22Rv1 (cell line): ENCODE results near the gene CRYBA1.

ENCODE experiments used
- H3K27ac ChIP-seq: fragments of 450-650 bp; 2 replicates; pipeline ENCODE4 v1.5.1; 2017
- ZFX ChIP-seq: fragments of 450-650 bp; IDR thresholded peaks from 2 replicates; pipeline ENCODE4 v1.6.1; 2017; ENCODE audit warnings: antibody characterized with exemption, borderline replicate concordance
- TF ChIP-seq, protein P1 (sequence below): fragments of 450-650 bp; IDR thresholded peaks from 2 replicates; pipeline ENCODE4 v1.5.1; 2017; ENCODE audit warnings: mild to moderate bottlenecking

The CRYBA1 gene

DNA sequence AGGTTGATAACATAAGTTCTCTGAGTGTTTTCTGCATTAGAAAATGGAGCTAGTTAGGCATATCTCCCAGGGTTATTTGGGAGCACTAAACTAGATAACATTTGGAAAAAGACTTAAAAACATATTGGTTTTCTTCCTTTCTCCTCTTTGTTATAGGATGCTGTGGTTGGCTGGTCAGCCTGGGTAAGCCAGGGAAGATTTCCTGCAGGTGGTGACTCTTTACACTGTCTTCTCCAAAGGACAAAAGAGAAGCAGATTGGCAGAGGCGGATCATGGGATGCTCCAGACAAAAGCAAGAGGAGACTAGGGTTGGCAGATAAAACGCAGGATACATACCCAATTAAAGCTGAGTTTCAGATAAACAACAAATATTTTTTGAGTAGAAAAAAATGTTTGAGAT lies 6.2 kb upstream of the CRYBA1 start:
- no peak for TF ChIP-seq ZFX
- TF ChIP-seq, protein P1, sequence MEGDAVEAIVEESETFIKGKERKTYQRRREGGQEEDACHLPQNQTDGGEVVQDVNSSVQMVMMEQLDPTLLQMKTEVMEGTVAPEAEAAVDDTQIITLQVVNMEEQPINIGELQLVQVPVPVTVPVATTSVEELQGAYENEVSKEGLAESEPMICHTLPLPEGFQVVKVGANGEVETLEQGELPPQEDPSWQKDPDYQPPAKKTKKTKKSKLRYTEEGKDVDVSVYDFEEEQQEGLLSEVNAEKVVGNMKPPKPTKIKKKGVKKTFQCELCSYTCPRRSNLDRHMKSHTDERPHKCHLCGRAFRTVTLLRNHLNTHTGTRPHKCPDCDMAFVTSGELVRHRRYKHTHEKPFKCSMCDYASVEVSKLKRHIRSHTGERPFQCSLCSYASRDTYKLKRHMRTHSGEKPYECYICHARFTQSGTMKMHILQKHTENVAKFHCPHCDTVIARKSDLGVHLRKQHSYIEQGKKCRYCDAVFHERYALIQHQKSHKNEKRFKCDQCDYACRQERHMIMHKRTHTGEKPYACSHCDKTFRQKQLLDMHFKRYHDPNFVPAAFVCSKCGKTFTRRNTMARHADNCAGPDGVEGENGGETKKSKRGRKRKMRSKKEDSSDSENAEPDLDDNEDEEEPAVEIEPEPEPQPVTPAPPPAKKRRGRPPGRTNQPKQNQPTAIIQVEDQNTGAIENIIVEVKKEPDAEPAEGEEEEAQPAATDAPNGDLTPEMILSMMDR = no peak
- no peak overlapping the region for H3K27ac ChIP-seq

DNA sequence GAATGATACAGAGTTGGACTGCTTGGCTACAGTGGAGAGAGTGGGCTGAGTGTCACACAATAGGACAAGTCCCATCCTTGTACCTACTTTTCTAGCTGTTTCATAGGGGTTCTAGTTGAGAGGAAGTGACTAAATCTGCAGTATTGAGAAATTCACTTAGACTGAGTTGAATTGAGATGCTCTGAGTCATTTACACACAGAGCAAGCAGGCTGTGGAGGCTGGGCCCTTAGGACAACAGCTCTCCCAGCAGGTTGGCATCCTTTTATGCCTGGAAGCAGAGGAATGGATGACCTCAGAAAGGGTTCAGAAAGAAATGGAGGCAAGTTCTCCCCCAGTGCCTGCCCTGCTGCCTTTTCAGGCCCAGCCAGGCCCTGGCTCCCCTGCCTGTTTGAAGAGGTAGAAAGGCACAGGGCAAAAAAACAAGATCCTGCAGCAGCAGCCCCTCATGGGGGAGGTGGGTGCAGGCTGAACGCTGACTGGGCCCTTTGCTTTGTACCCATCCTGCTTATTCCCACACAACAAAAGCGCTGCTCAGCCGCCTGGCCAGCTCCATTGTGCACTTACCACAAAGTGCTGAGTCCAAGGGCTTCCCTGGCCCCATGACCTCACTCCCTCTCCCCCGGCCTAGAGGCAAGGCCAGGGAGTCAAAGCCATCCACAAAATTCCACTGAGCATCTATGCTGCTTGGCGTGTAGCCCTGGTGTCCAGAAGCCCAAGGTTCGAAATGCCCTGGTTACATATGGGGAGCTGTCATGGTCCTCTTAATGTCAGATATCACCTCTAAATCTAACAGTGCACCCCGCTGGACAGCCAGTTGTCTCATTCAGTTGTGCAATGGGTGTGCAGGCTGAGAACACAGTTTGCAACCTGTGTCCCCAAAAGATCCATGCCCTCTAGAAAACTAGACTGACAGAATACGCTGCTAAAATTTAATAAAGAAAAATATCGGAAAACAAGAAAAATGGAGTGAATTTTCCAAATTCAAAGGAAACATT lies 5.4 kb upstream of the CRYBA1 start:
- H3K27ac ChIP-seq = no peak overlapping the region

DNA sequence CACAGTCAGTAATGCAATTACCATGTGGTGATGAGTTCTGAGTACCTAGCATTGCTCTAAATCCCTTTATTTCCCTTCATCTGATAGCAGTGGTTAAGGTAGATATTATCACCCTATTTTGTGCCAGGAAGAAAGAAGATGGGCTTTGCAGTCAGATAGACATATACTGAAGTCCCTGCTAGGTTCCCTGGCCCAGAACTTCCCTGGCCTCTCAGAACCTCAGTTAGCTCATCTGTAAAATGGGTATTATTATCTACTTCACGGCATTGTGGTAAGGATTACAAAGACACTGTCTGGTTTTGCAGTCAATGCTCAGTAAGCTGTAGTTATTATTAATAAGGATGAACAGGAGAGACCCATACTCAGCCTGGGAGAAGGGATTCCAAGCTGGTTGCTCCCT lies 4.6 kb upstream of the CRYBA1 start:
- no peak for TF ChIP-seq ZFX
- TF ChIP-seq, protein P1 = no peak
- H3K27ac ChIP-seq = no peak overlapping the region

More for the DNA sequence above, 5.4 kb upstream of the CRYBA1 start:
- no peak for TF ChIP-seq ZFX
- TF ChIP-seq, protein P1 = no peak

DNA sequence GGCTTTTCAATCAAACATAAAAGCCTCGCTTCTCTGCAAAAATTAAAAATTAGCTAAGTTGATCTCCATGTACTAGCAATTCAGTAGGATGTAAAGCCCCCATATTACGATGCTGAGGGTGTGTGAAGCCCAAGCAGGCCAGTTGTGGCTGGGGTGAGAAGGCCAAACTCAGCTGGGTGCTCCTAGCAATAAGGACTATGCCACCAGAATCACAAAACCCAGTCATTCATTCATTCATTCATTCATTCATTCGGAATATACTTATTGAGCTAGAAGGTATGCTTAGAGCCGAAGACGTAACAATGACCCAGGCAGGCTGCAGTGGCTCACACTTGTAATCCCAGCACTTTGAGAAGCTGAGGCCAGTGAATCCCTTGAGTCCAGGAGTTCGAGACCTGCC lies 3.9 kb upstream of the CRYBA1 start:
- H3K27ac ChIP-seq = no peak overlapping the region
- TF ChIP-seq, protein P1 = no peak

DNA sequence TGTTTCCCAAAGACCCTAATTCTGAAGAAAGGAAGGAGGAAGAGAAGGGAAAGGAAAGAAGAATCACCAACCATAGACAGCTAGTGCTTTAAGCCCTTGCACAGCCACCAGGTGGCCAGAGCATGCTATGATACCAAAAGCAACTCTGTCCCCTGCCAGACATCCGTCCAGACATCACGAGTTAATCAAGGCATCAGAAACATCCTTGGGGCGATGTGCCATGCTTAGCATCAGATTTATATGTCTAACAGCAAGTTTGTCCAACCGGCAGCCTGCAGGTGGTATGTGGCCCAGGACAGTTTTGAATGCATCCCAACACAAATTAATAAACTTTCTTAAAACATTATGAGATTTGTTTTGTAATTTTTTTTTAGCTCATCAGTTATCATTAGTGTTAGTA lies 2.9 kb upstream of the CRYBA1 start:
- TF ChIP-seq ZFX = no peak
- TF ChIP-seq, protein P1 = peak; percentile 35; the same call in 1 of the 2 replicates
- H3K27ac ChIP-seq = no peak overlapping the region

DNA sequence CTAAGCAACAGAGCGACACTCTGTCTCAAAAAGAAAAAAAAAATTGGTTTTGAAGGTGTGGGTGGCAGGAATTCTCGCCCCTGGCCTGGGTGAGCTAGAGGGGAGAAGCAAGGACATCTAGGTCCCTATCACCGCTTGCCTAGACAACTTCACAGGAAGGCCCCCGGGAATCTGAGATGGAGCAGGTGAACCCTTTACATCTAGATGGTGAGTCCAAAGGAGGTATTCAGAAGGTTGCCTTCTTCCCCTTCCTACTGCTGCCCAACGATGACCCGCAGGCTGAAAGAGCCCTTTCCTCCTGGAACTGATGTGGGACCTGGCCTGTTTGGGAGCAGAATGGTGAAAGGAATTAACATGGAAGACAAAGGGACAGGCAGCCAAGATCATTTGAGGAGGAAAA lies 1.3 kb upstream of the CRYBA1 start:
- no peak overlapping the region for H3K27ac ChIP-seq
- TF ChIP-seq ZFX = no peak
- TF ChIP-seq, protein P1 = no peak

DNA sequence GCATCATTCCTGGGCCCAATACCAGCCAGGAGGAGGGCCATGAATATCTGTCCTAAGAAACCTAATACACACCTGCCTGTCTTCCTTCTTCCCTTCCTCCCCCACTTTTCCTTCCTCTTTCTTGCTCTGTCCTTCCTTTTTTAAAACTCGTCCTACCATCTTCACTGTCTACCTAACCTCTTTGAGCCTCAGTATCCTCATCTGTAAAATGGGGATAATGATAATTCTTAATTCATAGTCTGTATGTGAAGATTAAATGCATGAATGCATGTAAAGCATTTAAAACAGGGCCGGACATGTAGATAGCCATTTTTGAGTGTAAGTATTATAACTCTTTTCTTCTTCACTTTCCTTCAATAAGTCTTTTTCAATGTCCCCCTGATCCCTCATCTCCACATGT lies 560 bp downstream of the CRYBA1 start:
- TF ChIP-seq ZFX = no peak
- TF ChIP-seq, protein P1 = no peak
- no peak overlapping the region for H3K27ac ChIP-seq
